HepG2 (cell line): ENCODE data around the gene RASGRP4. TPM values are rescaled to one million over a fixed set of nuclear protein-coding genes. Genes with fewer than 3 reads are reported as not detected.

Experiments used
- GATA4 ChIP-seq: sonication (generic); IDR thresholded peaks from 2 replicates; pipeline ENCODE4 v1.6.1; 2016; ENCODE audit warnings: antibody characterized with exemption, low read depth, borderline replicate concordance
- HOXA9 ChIP-seq: sonication (generic); formaldehyde crosslinking; IDR thresholded peaks from 2 replicates; pipeline ENCODE4 v1.8.1; 2022; ENCODE audit warnings: missing genetic modification reagents, mild to moderate bottlenecking, moderate library complexity, borderline replicate concordance
- JUND ChIP-seq: sonication (generic); formaldehyde crosslinking; IDR thresholded peaks from 2 replicates; pipeline ENCODE4 v1.8.0; 2022; ENCODE audit warnings: mild to moderate bottlenecking, missing genetic modification reagents
- KLF15 ChIP-seq: sonication (generic); formaldehyde crosslinking; IDR thresholded peaks from 2 replicates; pipeline ENCODE4 v1.8.1; 2023; ENCODE audit warnings: borderline replicate concordance, mild to moderate bottlenecking, inconsistent platforms, missing genetic modification reagents, mixed read lengths
- KMT2A ChIP-seq: sonication (generic); formaldehyde crosslinking; IDR thresholded peaks from 2 replicates; pipeline ENCODE4 v1.4.0; 2020; ENCODE audit warnings: missing genetic modification reagents
- MAFG ChIP-seq: sonication (generic); formaldehyde crosslinking; IDR thresholded peaks from 2 replicates; pipeline ENCODE4 v1.5.1; 2020; ENCODE audit warnings: mild to moderate bottlenecking, missing genetic modification reagents
- MIXL1 ChIP-seq: IDR thresholded peaks from 2 replicates; pipeline ENCODE4 v1.6.1; 2016
- PCBP1 ChIP-seq: fragments of 200-400 bp; formaldehyde crosslinking; IDR thresholded peaks from 2 replicates; pipeline ENCODE4 v1.6.1; 2017; ENCODE audit warnings: mild to moderate bottlenecking, low read depth, low read length, borderline replicate concordance
- PCBP2 ChIP-seq: fragments of 200-400 bp; formaldehyde crosslinking; optimal IDR thresholded peaks from 2 replicates; pipeline ENCODE3; 2018; ENCODE audit warnings: low read length, low read depth; ENCODE audit not compliant: poor library complexity, severe bottlenecking
- PHF20 ChIP-seq: sonication (generic); formaldehyde crosslinking; IDR thresholded peaks from 2 replicates; pipeline ENCODE4 v1.5.0; 2020; ENCODE audit warnings: mild to moderate bottlenecking, missing genetic modification reagents
- PRPF4 ChIP-seq: fragments of 200-400 bp; formaldehyde crosslinking; IDR thresholded peaks from 2 replicates; pipeline ENCODE4 v1.6.1; 2016; ENCODE audit warnings: low read length, low read depth; ENCODE audit not compliant: poor library complexity, severe bottlenecking
- RNF2 ChIP-seq: fragments of 450-650 bp; conservative IDR thresholded peaks from 2 replicates; pipeline ENCODE4 v1.6.1; 2016; ENCODE audit warnings: low read depth
- WIZ ChIP-seq: sonication (generic); formaldehyde crosslinking; IDR thresholded peaks from 2 replicates; pipeline ENCODE4 v1.5.1; 2020; ENCODE audit warnings: mild to moderate bottlenecking, missing genetic modification reagents
- ZNF10 ChIP-seq: sonication (generic); formaldehyde crosslinking; IDR thresholded peaks from 2 replicates; pipeline ENCODE4 v1.4.0; 2020; ENCODE audit warnings: mild to moderate bottlenecking, low read depth, missing genetic modification reagents, borderline replicate concordance
- ZNF160 ChIP-seq: sonication (generic); formaldehyde crosslinking; IDR thresholded peaks from 2 replicates; pipeline ENCODE4 v1.8.0; 2022; ENCODE audit warnings: mild to moderate bottlenecking, inconsistent platforms, missing genetic modification reagents
- ZNF296 ChIP-seq: sonication (generic); formaldehyde crosslinking; conservative IDR thresholded peaks from 2 replicates; pipeline ENCODE4 v1.5.0; 2020; ENCODE audit warnings: mild to moderate bottlenecking, missing genetic modification reagents
- ZNF761 ChIP-seq: sonication (generic); formaldehyde crosslinking; conservative IDR thresholded peaks from 2 replicates; pipeline ENCODE4 v1.4.0; 2020; ENCODE audit warnings: mild to moderate bottlenecking, missing genetic modification reagents
- polyA plus RNA-seq, 8 experiments: library from polyadenylated mRNA; depleted of rRNA in 3 of 8; stranded (reverse) in 7 of 8; unstranded in 1 of 8; fragments of >200 nt; fragmentation: Illumina TruSeq in 4 of 8; extraction: Trizol in 4 of 8; gene quantifications; 2 replicates each; pipeline versions ENCODE4 v1.2.1 to v1.2.3, GENCODE V29; 2011 to 2016; ENCODE audit warnings: low read depth in 4 of 8, missing spikeins in 1 of 8, mixed read lengths in 1 of 8; ENCODE audit not compliant: insufficient read depth in 1 of 8
- total RNA-seq, 5 experiments: library from RNA; depleted of rRNA; stranded (reverse); fragments of >200 nt; fragmentation: Illumina TruSeq; extraction: Trizol; gene quantifications; 2 replicates each; pipeline ENCODE4 v1.2.3, GENCODE V29; 2016; ENCODE audit warnings: low read depth in 1 of 5
- TF ChIP-seq, protein P1 (sequence below): sonication (generic); formaldehyde crosslinking; IDR thresholded peaks from 2 replicates; pipeline ENCODE4 v1.8.1; 2023; ENCODE audit warnings: mild to moderate bottlenecking, moderate library complexity, missing genetic modification reagents
- TF ChIP-seq, protein P2 (sequence below): sonication (generic); formaldehyde crosslinking; IDR thresholded peaks from 2 replicates; pipeline ENCODE4 v1.5.1; 2020; ENCODE audit warnings: missing genetic modification reagents, mild to moderate bottlenecking, borderline replicate concordance
- TF ChIP-seq, protein P3 (sequence below): sonication (generic); formaldehyde crosslinking; IDR thresholded peaks from 2 replicates; pipeline ENCODE4 v1.9.0; 2022; ENCODE audit warnings: missing genetic modification reagents, mild to moderate bottlenecking, borderline replicate concordance
- TF ChIP-seq, protein P4 (sequence below), 2 experiments: fragments of 450-650 bp in 1 of 2; sonication (generic) in 1 of 2; formaldehyde crosslinking; IDR thresholded peaks; 2 replicates each; pipeline versions ENCODE4 v1.5.0 to v1.8.0; 2020 to 2022; ENCODE audit warnings: mild to moderate bottlenecking in 1 of 2, missing genetic modification reagents in 1 of 2

The RASGRP4 gene
- total and polyA plus RNA-seq, 2 of the 13 experiments (the other 11 are each of a cell fraction or from before 2014, with no cell fraction given): not detected

DNA sequence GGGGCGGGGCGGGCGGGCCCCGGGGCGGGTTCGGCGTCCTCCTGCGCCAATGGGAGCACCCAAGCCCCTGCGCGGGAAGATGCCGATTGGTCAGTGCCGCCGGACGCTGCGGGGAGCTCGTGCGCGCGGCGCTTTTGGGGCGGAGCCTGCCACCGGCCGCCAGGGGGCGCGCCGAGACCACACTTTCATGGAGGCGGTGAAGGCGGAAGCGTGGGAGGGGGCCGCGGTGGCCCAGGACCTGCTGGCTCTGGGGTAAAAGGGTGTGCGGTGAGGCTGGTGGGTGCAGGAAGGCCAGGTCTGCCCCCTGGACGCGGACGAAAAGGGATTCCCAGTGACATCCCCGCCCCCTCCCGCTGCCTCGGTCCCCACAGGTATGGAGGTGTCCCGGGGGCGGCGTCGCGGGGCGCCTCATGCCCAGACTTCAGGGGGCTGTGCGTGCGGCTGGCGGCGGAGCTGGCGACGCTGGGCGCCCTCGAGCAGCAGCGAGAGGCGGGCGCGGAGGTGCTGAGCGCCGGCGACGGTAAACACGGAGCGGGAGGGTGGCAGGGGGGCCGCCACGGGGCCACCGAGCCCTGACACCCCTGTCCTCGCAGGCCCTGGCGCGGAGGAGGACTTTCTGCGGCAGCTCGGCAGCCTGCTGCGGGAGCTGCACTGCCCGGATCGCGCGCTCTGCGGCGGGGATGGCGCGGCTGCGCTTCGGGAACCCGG lies 22.9 kb downstream of the RASGRP4 start, which contains the start of gene FAM98C (continued):
- TF ChIP-seq ZNF296 (CRISPR knock-in tag): peak; percentile 63; the same call in 1 of the 2 replicates
- TF ChIP-seq, protein P1, sequence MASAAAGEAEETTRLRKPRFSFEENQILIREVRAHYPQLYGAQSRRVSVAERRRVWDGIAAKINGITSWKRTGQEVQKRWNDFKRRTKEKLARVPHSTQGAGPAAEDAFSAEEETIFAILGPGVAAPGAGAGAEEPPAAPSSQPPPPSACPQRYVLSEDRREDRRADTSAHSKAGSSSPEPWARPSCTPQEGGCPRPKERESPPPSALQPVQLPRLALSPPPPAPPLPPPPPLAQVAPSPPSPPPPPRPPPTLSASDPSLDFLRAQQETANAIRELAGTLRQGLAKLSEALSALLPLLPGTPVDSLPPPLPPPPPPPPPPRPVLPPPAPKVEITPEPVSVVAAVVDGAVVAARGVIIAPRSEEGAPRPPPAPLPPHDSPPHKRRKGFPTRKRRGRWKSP (CRISPR knock-in tag): peak; percentile 68; the same call in 1 of the 2 replicates
- TF ChIP-seq, protein P2, sequence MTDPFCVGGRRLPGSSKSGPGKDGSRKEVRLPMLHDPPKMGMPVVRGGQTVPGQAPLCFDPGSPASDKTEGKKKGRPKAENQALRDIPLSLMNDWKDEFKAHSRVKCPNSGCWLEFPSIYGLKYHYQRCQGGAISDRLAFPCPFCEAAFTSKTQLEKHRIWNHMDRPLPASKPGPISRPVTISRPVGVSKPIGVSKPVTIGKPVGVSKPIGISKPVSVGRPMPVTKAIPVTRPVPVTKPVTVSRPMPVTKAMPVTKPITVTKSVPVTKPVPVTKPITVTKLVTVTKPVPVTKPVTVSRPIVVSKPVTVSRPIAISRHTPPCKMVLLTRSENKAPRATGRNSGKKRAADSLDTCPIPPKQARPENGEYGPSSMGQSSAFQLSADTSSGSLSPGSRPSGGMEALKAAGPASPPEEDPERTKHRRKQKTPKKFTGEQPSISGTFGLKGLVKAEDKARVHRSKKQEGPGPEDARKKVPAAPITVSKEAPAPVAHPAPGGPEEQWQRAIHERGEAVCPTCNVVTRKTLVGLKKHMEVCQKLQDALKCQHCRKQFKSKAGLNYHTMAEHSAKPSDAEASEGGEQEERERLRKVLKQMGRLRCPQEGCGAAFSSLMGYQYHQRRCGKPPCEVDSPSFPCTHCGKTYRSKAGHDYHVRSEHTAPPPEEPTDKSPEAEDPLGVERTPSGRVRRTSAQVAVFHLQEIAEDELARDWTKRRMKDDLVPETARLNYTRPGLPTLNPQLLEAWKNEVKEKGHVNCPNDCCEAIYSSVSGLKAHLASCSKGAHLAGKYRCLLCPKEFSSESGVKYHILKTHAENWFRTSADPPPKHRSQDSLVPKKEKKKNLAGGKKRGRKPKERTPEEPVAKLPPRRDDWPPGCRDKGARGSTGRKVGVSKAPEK (CRISPR knock-in tag): no peak
- no peak for TF ChIP-seq PRPF4
- TF ChIP-seq KMT2A (CRISPR knock-in tag): peak; percentile 30; the same call in 1 of the 2 replicates
- no peak for TF ChIP-seq GATA4
- peak; percentile 81; the same call in 1 of the 2 replicates for TF ChIP-seq RNF2
- peak; percentile 76 for TF ChIP-seq ZNF761 (CRISPR knock-in tag)
- TF ChIP-seq PHF20 (CRISPR knock-in tag): peak; percentile 81
- TF ChIP-seq, protein P3, sequence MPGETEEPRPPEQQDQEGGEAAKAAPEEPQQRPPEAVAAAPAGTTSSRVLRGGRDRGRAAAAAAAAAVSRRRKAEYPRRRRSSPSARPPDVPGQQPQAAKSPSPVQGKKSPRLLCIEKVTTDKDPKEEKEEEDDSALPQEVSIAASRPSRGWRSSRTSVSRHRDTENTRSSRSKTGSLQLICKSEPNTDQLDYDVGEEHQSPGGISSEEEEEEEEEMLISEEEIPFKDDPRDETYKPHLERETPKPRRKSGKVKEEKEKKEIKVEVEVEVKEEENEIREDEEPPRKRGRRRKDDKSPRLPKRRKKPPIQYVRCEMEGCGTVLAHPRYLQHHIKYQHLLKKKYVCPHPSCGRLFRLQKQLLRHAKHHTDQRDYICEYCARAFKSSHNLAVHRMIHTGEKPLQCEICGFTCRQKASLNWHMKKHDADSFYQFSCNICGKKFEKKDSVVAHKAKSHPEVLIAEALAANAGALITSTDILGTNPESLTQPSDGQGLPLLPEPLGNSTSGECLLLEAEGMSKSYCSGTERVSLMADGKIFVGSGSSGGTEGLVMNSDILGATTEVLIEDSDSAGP (CRISPR knock-in tag): peak; percentile 87; the same call in 1 of the 2 replicates
- no peak for TF ChIP-seq MAFG (CRISPR knock-in tag)
- no peak for TF ChIP-seq PCBP1
- TF ChIP-seq KLF15: no peak
- peak; percentile 76 for TF ChIP-seq ZNF160
- TF ChIP-seq HOXA9 (CRISPR knock-in tag): no peak
- TF ChIP-seq WIZ (CRISPR knock-in tag): no peak
- no peak for TF ChIP-seq PCBP2
- TF ChIP-seq JUND (CRISPR knock-in tag): no peak
- TF ChIP-seq ZNF10 (CRISPR knock-in tag): no peak
- 0 out of 2 replicates have a peak, but pooled peaks have one; percentile 69 for TF ChIP-seq MIXL1 (CRISPR knock-in tag)
- TF ChIP-seq, protein P4, sequence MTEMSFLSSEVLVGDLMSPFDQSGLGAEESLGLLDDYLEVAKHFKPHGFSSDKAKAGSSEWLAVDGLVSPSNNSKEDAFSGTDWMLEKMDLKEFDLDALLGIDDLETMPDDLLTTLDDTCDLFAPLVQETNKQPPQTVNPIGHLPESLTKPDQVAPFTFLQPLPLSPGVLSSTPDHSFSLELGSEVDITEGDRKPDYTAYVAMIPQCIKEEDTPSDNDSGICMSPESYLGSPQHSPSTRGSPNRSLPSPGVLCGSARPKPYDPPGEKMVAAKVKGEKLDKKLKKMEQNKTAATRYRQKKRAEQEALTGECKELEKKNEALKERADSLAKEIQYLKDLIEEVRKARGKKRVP (CRISPR knock-in tag; IDR thresholded peaks at IDR 0.05): peak in 1 of 2 experiments; percentile 47; a peak in 1 of 4 replicates
